Endothelial cell of umbilical vein (primary cell): ENCODE results near the gene SLIT1. TPM values are rescaled to one million over a fixed set of nuclear protein-coding genes. Genes with fewer than 3 reads are reported as not detected.

Source experiments
- BruUV-seq: library from RNA; stranded (reverse); fragments of 400-500 nt; replicated peaks from 2 replicates; lab custom pipeline; 2021; lab: Mats Ljungman, UMichigan
- CTCF ChIA-PET: fragments of 300-600, 350-600 bp; sonication (Branson Sonifier 250); formaldehyde crosslinking; loops from one replicate; lab custom pipeline; 2021; ENCODE audit warnings: antibody characterized with exemption, inconsistent platforms; lab: Charles Lee
- POLR2A ChIA-PET: fragments of 300-600, 350-600 bp; sonication (Branson Sonifier 250); formaldehyde crosslinking; loops from one replicate; lab custom pipeline; 2021; ENCODE audit warnings: antibody characterized with exemption, inconsistent platforms; lab: Charles Lee
- DNase-seq: peaks from one replicate; pipeline ENCODE4 v3.0.0-alpha.2; 2011; ENCODE audit warnings: low read depth, low spot score
- FAIRE-seq: peaks from 2 replicates; lab custom pipeline; 2011; peaks lifted over from hg19 to GRCh38; lab: Jason Lieb, UNC
- H2AFZ ChIP-seq: 2 replicates; pipeline ENCODE4 v1.6.0; 2012; ENCODE audit warnings: low read depth, low read length, control low read depth, inconsistent platforms
- H3K27ac ChIP-seq: 2 replicates; pipeline ENCODE4 v1.5.1; 2011; ENCODE audit warnings: low read depth, mild to moderate bottlenecking, control low read depth, low read length, moderate library complexity; ENCODE audit not compliant: insufficient read depth
- H3K27me3 ChIP-seq, 2 experiments: 2 replicates each; pipeline versions ENCODE4 v1.6.0 to v1.6.1; 2011; ENCODE audit warnings: low read length in 2 of 2, mixed read lengths in 1 of 2; ENCODE audit not compliant: control insufficient read depth in 2 of 2, insufficient read depth in 2 of 2
- H3K36me3 ChIP-seq, 2 experiments: 2 replicates in 1 of 2; 3 replicates in 1 of 2; pipeline ENCODE4 v1.5.1; 2011; ENCODE audit warnings: low read length in 2 of 2, mild to moderate bottlenecking in 1 of 2, moderate library complexity in 1 of 2; ENCODE audit not compliant: control insufficient read depth in 2 of 2, insufficient read depth in 2 of 2; ENCODE audit errors: extremely low read depth in 1 of 2
- H3K4me1 ChIP-seq: 3 replicates; pipeline ENCODE4 v1.5.1; 2011; ENCODE audit warnings: mild to moderate bottlenecking, low read length; ENCODE audit not compliant: control insufficient read depth, insufficient read depth; ENCODE audit errors: extremely low read depth
- H3K4me2 ChIP-seq: 2 replicates; pipeline ENCODE4 v1.6.1; 2011; ENCODE audit warnings: low read length, control low read depth, mixed read lengths; ENCODE audit not compliant: insufficient read depth
- H3K4me3 ChIP-seq, 3 experiments: fragments of 200-600 bp in 1 of 3; sonication (generic), shearing (Covaris generic) in 1 of 3; replicated peaks in 1 of 3; 2 replicates each; pipeline ENCODE4 v1.5.1; 2011 to 2016; ENCODE audit warnings: control low read depth in 3 of 3, low read length in 3 of 3, mild to moderate bottlenecking in 2 of 3, inconsistent platforms in 1 of 3, low read depth in 1 of 3, moderate library complexity in 1 of 3; ENCODE audit not compliant: insufficient read depth in 1 of 3
- H3K79me2 ChIP-seq: 2 replicates; pipeline ENCODE4 v1.6.0; 2012; ENCODE audit warnings: low read length, inconsistent platforms; ENCODE audit not compliant: control insufficient read depth, insufficient read depth
- H3K9ac ChIP-seq: replicated peaks from 2 replicates; pipeline ENCODE3; 2011; ENCODE audit warnings: low read length, control low read depth; ENCODE audit not compliant: insufficient read depth; ENCODE audit errors: extremely low read depth
- H3K9me1 ChIP-seq: replicated peaks from 3 replicates; pipeline ENCODE4 v1.6.0; 2011; ENCODE audit warnings: mild to moderate bottlenecking, low read length; ENCODE audit not compliant: control insufficient read depth, insufficient read depth; ENCODE audit errors: extremely low read depth
- H3K9me3 ChIP-seq: replicated peaks from 2 replicates; pipeline ENCODE4 v1.5.1; 2012; ENCODE audit warnings: low read length, inconsistent platforms; ENCODE audit not compliant: control insufficient read depth, insufficient read depth
- H4K20me1 ChIP-seq: replicated peaks from 2 replicates; pipeline ENCODE3; 2011; ENCODE audit warnings: mild to moderate bottlenecking, low read length; ENCODE audit not compliant: control insufficient read depth, insufficient read depth; ENCODE audit errors: extremely low read depth
- EZH2 ChIP-seq: IDR thresholded peaks from 2 replicates; pipeline ENCODE4 v1.6.1; 2012; ENCODE audit warnings: borderline replicate concordance, low read depth, mild to moderate bottlenecking, moderate library complexity, low read length, inconsistent platforms; ENCODE audit not compliant: severe bottlenecking
- FOS ChIP-seq: IDR thresholded peaks from 2 replicates; pipeline ENCODE4 v1.6.1; 2011; ENCODE audit warnings: mild to moderate bottlenecking, low read length, moderate library complexity, borderline replicate concordance; ENCODE audit not compliant: insufficient read depth
- GATA2 ChIP-seq: IDR thresholded peaks from 2 replicates; pipeline ENCODE4 v1.7.0; 2011; ENCODE audit warnings: low read depth, mild to moderate bottlenecking, moderate library complexity, mixed read lengths, low read length; ENCODE audit not compliant: insufficient read length, insufficient read depth
- JUN ChIP-seq: IDR thresholded peaks from 2 replicates; pipeline ENCODE4 v1.6.1; 2011; ENCODE audit warnings: borderline replicate concordance, low read depth; ENCODE audit not compliant: insufficient read length, insufficient read depth
- MYC ChIP-seq: IDR thresholded peaks from one replicate; pipeline ENCODE4 v1.6.1; 2011; ENCODE audit warnings: mild to moderate bottlenecking, low read depth, low read length
- POLR2A ChIP-seq: IDR thresholded peaks from 2 replicates; pipeline ENCODE4 v1.6.1; 2012; ENCODE audit warnings: low read depth, mild to moderate bottlenecking, control low read depth, low read length
- POLR2AphosphoS5 ChIP-seq: IDR thresholded peaks from 2 replicates; pipeline ENCODE4 v1.6.1; 2012; ENCODE audit warnings: low read depth, mild to moderate bottlenecking, control low read depth, low read length, moderate library complexity; ENCODE audit not compliant: insufficient read depth
- dilution Hi-C: fragments of 300-500 bp; cut with MboI; formaldehyde crosslinking; loops from one replicate; pipeline ENCODE4 v1.15.0; 2019; ENCODE audit warnings: low sequenced_read_pairs; ENCODE audit not compliant: extremely low pct_ligation_motif_present
- intact Hi-C: fragments of 100-400 bp; cut with micrococcal nuclease; formaldehyde crosslinking; loops from one replicate; pipeline ENCODE4 v1.10.0; 2022
- polyA plus RNA-seq, 4 experiments: library from polyadenylated mRNA; depleted of rRNA in 3 of 4; stranded (reverse) in 3 of 4; unstranded in 1 of 4; fragments of >200 nt; gene quantifications; 2 replicates each; pipeline versions ENCODE4 v1.2.1 to v1.2.3, GENCODE V29; 2011 to 2012; ENCODE audit warnings: missing spikeins in 1 of 4
- total RNA-seq: library from RNA; stranded (reverse); gene quantifications from 2 replicates; pipeline ENCODE4 v1.2.3, GENCODE V29; 2021
- TF ChIP-seq, protein P1 (sequence below), 2 donors: IDR thresholded peaks; 1 replicate in 1 of 2; 2 replicates in 1 of 2; pipeline ENCODE4 v1.5.1; 2011; ENCODE audit warnings: low read length in 2 of 2, mild to moderate bottlenecking in 2 of 2, moderate library complexity in 2 of 2, control low read depth in 1 of 2, inconsistent platforms in 1 of 2, low read depth in 1 of 2; ENCODE audit not compliant: insufficient read depth in 1 of 2; ENCODE audit errors: extremely low read depth in 1 of 2
- TF ChIP-seq, protein P2 (sequence below): IDR thresholded peaks from 2 replicates; pipeline ENCODE4 v1.6.1; 2011; ENCODE audit not compliant: insufficient read depth, insufficient read length

The SLIT1 gene
- total and polyA plus RNA-seq, 2 donors (not counting 3 experiments of a cell fraction or from before 2014, with no cell fraction given) = 0.04 to 0.20 TPM

DNA sequence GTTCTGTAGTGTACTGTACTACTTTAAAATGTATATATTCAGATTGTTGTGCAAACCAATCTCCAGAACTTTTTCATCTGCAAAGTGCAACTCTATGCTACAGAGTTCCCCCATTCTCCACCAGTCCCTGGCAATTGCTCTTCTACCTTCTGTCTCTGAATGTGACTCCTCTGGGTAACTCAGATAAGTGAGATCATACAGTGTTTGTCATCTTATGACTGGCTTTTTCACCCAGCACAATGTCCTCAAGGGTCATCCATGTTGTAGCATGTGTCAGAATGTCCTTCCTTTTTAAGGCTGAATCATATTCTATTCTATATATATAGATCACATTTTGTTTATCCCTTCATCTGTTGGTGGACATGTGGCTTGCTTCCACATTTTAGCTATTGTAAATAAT lies 10.8 kb downstream of the SLIT1 start:
- H3K4me3 ChIP-seq = no peak overlapping the region
- POLR2A ChIA-PET = no interaction called here
- TF ChIP-seq, protein P1, sequence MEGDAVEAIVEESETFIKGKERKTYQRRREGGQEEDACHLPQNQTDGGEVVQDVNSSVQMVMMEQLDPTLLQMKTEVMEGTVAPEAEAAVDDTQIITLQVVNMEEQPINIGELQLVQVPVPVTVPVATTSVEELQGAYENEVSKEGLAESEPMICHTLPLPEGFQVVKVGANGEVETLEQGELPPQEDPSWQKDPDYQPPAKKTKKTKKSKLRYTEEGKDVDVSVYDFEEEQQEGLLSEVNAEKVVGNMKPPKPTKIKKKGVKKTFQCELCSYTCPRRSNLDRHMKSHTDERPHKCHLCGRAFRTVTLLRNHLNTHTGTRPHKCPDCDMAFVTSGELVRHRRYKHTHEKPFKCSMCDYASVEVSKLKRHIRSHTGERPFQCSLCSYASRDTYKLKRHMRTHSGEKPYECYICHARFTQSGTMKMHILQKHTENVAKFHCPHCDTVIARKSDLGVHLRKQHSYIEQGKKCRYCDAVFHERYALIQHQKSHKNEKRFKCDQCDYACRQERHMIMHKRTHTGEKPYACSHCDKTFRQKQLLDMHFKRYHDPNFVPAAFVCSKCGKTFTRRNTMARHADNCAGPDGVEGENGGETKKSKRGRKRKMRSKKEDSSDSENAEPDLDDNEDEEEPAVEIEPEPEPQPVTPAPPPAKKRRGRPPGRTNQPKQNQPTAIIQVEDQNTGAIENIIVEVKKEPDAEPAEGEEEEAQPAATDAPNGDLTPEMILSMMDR (IDR thresholded peaks at IDR 0.05; ENCODE audit: extremely low read depth in 1 of 2, insufficient read depth in 1 of 2, low read depth in 1 of 2, low read length in 2 of 2) = no peak
- no peaks in the 10 kb centered on the region for H3K9me1 ChIP-seq
- no peaks in the 10 kb centered on the region for H3K79me2 ChIP-seq
- DNase-seq = no peak
- H3K4me2 ChIP-seq = no peak overlapping the region
- peaks cover 11 to 23% of the 10 kb centered on the region in 2 experiments for H3K27me3 ChIP-seq
- FAIRE-seq = no peak
- H3K4me1 ChIP-seq = no peaks in the 10 kb centered on the region
- CTCF ChIA-PET = no interaction called here
- dilution Hi-C loops = no loop called here
- no peaks in the 10 kb centered on the region for H3K36me3 ChIP-seq
- H3K27ac ChIP-seq = no peak overlapping the region
- no TSS peak for BruUV-seq
- H3K9ac ChIP-seq = no peak overlapping the region
- H3K9me3 ChIP-seq = no peaks in the 10 kb centered on the region
- intact Hi-C loops = no loop called here
- H4K20me1 ChIP-seq = no peaks in the 10 kb centered on the region
- H2AFZ ChIP-seq = no peak overlapping the region

DNA sequence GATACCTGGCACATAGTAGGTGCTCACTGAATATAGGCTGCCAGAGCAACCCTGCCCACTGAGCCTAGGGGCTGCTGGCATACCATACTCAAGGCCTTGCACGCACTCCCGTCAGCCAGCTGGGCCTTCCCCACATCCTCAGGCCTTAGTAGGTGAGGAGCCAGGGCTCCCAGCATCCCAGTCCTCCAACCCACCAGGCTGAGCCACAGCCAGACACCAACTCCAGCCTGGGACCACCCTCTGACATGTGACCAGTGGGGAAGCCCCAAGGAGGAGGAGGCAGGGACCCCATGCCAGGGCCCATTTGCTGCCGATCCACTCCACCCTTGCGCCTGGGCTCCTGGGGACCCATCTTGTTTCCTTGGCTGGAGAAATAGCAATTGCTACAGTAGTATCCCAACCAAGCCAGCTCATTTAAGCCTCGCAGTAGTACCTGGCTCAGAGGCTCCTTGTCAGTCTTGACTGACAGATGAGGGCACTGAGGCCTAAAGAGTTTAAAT lies 11.4 kb downstream of the SLIT1 start:
- POLR2A ChIA-PET = no interaction called here
- H3K79me2 ChIP-seq = no peaks in the 10 kb centered on the region
- no peak overlapping the region for H3K4me3 ChIP-seq
- no peak overlapping the region for H3K4me2 ChIP-seq
- TF ChIP-seq FOS (no peak), MYC (no peak), EZH2 (no peak), POLR2AphosphoS5 (no peak), POLR2A (no peak), GATA2 (no peak), JUN (no peak)
- TF ChIP-seq, protein P2, sequence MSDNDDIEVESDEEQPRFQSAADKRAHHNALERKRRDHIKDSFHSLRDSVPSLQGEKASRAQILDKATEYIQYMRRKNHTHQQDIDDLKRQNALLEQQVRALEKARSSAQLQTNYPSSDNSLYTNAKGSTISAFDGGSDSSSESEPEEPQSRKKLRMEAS = no peak
- TF ChIP-seq, protein P1 (IDR thresholded peaks at IDR 0.05; ENCODE audit: extremely low read depth in 1 of 2, insufficient read depth in 1 of 2, low read depth in 1 of 2, low read length in 2 of 2) = no peak
- FAIRE-seq (no peak), DNase-seq (no peak)
- peaks cover 8 to 17% of the 10 kb centered on the region in 2 experiments for H3K27me3 ChIP-seq
- CTCF ChIA-PET = interaction anchor here (1.2 kb wide), 1 partner anchor 36 kb away, joined by 3 read pairs; no protein-coding TSS in a partner anchor
- no peaks in the 10 kb centered on the region for H3K9me3 ChIP-seq
- intact Hi-C loops = no loop called here
- BruUV-seq = no TSS peak
- H3K9me1 ChIP-seq = no peaks in the 10 kb centered on the region
- no peak overlapping the region for H3K27ac ChIP-seq
- dilution Hi-C loops = no loop called here
- H3K9ac ChIP-seq = no peak overlapping the region
- no peaks in the 10 kb centered on the region for H3K36me3 ChIP-seq
- H4K20me1 ChIP-seq = no peaks in the 10 kb centered on the region
- H2AFZ ChIP-seq = no peak overlapping the region
- H3K4me1 ChIP-seq = no peaks in the 10 kb centered on the region
